Left cardiac atrium (tissue), 4 donors: ENCODE measurements around the gene PHLDB3. TPM values are rescaled to one million over a fixed set of nuclear protein-coding genes. Genes with fewer than 3 reads are reported as not detected.
A peak's percentile ranks its signal among the peaks of the same experiment; 100 is the strongest.
"Not testable (repeated sequence)": the region's sequence is repeated elsewhere in the genome, so short reads cannot be mapped to it uniquely, and the experiment has no call there.

Source experiments
- ATAC-seq, 2 donors: fragments of 200-7000 bp; cut with Tn5 transposase; one replicate each; pipeline ENCODE4 v1.9.1; 2020; ENCODE audit warnings: mild to moderate bottlenecking in 2 of 2, moderate library complexity in 2 of 2
- DNase-seq: peaks from one replicate; pipeline ENCODE4 v3.0.0-alpha.2; 2020
- intact Hi-C, 2 donors: fragments of 100-400 bp; cut with DNase I; formaldehyde crosslinking; loops; one replicate each; pipeline versions ENCODE4 v1.14.1 to v1.15.1; 2022 to 2023
- total RNA-seq, 2 donors: library from RNA; stranded (reverse); fragmentation: NEBNext Ultra II Directional; extraction: Animal tissue kit (Norgen Biotek cat#: 25700); gene quantifications; one replicate each; pipeline ENCODE4 v1.2.1, GENCODE V29; 2021
- donor health status: DM: no; HTN: yes; CAD: no.
- donor health status: DM: no; HTN: yes; CAD: no; lungs with severe emphysema.
- donor health status: DM: yes; HTN: yes; CAD: no.
- donor health status: Dilated cardiomyopathy.

The PHLDB3 gene
- total RNA-seq, 2 donors from 2014 or later: 7.3 to 7.4 TPM

DNA sequence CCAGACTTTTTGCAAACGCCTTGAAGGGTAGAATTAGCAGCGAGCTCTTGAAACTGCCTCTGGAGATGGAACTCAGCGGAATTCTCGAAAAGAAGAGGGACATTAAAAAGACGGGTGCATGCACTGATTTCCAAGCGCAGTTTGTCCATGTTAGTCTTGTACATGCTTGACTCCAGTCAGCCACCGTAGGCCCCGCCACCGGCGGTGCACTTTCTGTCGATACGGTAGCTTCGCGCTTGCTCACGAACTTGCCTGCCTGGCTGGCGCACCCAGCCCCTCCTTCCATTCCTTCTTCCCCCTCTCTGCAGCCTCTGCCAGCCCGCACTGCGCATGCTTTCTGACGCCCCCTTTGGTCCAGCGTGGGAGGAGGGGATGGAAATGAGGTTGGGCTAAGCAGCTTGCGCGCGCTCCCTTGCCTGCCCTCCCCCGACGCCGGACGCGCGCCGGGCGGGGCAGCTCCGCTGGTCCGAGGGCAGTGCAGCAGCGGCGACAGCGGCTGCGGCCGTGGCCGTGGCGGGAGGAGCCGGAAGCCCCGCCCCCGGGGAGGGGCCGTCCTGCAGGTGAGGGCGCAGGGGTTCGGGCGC is 28.5 kb upstream of the PHLDB3 start, which contains the start of gene ZNF575:
TSS of gene ZNF575 (plus strand) at position 227 of the 584 bp plus-strand sequence. CDS start 1,235 bp downstream, outside the sequence.
- peak; percentile 82 to 83 for ATAC-seq
- intact Hi-C loops: loop anchor here in 1 of 2 donors (5.0 to 10.0 kb wide), 2 partner anchors 134 to 252 kb away; partner anchors contain the start of gene KCNN4
- peak; percentile 89 for DNase-seq

DNA sequence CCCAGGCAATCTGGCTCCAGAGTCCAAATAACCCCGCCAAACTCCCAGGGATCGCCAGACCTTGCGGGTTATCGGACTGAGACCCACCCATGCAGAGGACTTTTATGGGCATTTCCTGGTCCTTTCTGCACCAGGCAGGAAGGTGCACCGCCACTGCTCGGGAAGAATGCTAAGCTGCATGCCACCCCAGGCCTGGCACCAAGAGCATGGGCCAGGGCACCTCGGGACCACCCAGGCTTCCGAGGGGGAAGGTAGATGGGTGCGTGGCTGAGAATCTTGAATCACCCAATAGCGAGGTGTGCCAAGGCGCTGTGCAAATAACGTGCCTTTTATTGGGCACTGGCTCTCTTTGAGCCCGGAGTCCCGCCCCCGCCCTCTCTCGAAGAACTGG is 28.0 kb upstream of the PHLDB3 start:
- peak; percentile 2 to 6 for ATAC-seq

DNA sequence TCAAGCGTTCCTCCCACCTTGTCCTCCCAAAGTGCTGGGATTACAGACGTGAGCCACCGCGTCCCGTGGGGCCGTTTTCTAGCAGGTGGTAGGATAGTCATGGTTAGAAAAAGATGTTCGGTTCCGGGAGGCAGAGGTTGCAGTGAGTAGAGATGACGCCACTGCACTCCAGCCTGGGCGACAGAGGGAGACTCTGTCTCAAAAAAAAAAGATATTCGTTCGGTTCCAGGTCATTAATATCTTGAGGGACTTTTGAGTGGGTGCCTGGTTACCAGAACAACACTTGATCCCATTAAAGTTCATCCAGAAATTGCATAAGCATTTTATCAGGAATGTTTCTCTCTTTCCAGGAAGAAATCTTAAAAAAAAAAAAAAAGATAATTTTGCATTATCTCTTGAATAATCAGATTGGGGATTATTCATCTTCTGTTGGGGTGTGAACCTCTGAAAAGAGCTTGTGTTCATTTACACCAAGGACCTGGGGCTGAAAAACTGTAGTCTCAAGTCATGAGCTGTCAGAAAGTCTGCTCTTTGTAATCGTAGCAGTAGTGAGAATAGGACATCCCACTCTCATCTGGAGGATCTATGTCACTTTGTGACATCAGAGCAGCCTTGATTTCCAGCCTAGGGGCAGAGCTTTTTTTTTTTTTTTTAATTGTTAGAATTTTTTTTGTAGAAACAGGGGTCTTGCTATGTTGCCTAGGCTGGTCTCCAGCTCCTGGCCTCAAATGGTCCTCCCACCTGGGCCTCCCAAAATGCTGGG is 23.5 kb upstream of the PHLDB3 start:
- ATAC-seq (peak in 1 of 2 donors; percentile 4), DNase-seq (peak; percentile 46)
- intact Hi-C loops: no loop called here

More for the DNA sequence above, 28.0 kb upstream of the PHLDB3 start:
- intact Hi-C loops: loop anchor here in 1 of 2 donors (5.0 to 10.0 kb wide), 2 partner anchors 135 to 252 kb away; partner anchors contain the start of gene KCNN4
- DNase-seq: peak; percentile 71

DNA sequence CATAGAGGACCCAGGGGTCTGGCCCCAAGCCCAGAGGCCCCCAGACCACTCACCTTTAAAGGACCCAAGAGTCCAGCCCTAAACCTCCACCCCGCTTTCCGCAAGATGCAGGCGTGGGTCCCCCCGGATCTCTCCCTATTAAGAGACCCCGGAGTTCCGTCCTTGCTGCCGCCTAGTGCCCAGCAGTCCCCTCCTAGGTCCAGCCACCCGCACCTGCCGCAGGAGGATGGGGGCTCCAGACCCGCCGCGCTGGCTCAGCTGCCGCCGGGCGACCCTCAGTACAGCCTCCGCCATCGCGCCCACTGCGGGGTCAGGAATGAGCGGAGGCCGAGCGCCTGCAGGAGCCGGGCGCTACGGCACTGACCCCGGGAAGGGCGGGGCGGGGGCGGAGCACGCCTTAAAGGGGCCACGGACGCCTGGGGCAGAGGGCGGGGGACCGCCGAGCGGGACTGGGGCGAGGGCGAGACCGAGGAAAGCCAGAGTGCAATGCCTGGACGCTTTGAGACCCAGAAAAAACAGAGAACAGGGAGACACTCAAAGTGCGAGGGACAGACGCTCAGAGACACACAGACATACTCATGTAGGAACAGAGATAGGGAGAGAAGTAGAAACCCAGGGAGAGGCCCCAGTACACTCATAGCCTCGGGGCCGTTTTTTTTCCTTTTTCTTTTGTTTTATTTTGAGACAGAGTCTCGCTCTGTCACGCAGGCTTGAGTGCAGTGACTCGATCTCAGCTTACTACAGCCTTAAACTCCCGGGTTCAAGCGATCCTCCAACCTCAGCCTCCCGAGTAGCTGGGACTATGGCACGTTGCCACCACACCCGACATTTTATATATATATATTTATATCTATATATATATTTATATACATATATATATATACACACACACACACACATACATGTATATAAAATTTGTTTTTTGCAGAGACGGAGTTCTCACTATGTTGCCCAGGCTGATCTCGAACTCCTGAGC is 22.6 kb upstream of the PHLDB3 start, which contains the start of gene ETHE1:
TSS of gene ETHE1 (minus strand) at position 318 of the 976 bp plus-strand sequence. CDS start at position 294, 24 bp downstream.
- intact Hi-C loops: no loop called here
- peak; percentile 90 for DNase-seq
- ATAC-seq: peak; percentile 92 to 94

DNA sequence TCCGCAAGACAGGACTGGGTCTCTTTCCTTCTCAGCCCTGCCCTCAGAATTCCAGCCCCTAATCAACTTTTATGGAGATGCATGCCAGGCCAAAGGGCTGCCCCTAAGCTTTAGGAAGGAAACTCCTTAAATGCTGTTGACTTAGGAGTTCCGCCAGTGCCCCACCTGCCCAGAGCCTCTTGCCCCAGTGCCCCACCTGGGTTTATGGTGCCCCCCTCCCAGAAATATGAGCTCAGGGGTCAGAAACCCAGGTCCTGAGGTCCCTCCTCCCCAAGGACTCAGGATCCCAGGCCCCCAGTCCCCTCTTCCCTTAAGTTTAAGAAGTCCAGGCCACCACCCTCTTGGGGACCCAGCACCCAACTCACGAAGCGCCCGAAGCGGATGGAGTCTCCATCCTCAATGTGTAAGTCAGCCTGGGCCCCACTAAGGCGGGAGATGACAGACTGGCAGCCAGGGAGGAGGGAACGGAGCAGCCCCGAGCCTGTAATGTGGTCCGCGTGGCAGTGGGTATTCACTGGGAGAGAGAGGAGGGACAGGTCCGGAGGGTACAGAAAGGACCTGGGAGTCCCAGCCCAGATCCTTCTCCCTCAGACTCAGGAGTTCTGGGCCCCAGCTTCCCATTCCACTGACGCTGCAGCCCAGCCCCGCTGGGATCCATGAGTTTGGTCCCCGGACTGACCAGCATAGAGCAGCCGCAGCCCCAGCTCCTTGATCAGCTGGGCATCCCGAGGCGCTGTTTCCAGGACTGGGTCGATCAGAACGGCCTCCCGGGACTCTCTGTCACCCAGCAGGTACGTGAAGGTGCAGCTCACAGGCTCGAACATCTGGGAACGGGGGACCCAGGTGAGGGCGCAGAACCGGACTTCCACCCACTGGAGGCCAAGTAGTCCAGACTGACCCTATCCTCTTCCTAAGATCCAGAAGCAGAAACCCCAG is 21.6 kb upstream of the PHLDB3 start:
- intact Hi-C loops: no loop called here
- DNase-seq (peak; percentile 39), ATAC-seq (peak; percentile 27 to 36)

DNA sequence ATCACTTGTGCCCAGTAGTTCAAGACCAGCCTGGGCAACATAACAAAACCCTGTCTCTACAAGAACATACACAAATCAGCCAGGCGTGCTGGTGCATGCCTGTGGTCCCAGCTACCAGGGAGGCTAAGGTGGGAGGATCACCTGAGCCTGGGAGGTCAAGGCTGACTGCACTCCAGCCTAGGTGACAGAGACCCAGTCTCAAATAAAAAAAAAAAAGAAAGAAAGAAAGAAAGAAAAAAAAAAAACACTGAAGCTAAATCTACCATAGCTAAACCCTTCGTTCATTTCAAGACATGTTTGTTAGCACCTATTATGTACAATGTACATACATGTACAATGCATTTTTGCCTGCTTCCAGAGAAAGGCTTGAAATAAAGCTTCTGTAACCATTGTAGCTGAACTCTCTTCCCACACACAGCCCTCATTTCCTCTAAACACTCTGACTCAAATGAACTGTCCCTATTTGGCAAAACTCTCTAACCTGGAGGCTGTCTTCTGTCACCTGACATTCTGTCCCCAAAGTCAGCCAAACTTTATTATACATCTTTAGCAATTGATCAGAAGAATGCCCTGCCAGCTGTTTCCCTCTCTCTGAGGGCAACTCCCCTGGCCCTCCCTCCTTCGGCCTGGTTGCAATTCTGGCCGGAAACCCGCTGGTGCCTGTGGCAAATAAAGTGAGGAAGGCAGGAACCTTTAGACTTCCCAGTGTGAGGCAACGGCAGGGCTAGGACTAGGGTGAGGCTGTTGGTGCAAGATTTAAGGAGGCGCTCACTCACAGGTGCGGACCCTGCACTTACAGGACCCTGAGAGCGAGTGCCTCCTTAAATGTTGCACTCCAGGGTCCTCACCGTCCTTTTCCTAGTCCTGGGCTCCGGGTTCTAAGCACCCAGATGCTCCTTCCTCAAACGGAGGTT is 20.6 kb upstream of the PHLDB3 start:
- ATAC-seq: peak; percentile 56 to 72
- intact Hi-C loops: no loop called here
- DNase-seq: peak; percentile 68

DNA sequence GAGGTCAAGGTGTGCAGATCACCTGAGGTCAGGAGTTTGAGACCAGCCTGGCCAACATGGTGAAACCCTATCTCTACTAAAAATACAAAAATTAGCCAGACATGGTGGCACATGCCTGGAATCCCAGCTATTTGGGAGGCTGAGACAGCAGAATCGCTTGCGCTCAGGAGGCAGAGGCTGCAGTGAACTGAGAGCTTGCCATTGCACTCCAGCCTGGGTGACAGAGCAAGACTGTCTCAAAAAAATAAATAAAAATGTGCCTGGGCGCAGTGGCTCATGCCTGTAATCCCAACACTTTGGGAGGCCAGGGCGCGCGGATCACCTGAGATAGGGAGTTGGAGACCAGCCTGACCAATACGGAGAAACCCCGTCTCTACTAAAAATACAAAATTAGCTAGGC is 19.1 kb upstream of the PHLDB3 start:
- DNase-seq, intact Hi-C loops, ATAC-seq: not testable (repeated sequence)

DNA sequence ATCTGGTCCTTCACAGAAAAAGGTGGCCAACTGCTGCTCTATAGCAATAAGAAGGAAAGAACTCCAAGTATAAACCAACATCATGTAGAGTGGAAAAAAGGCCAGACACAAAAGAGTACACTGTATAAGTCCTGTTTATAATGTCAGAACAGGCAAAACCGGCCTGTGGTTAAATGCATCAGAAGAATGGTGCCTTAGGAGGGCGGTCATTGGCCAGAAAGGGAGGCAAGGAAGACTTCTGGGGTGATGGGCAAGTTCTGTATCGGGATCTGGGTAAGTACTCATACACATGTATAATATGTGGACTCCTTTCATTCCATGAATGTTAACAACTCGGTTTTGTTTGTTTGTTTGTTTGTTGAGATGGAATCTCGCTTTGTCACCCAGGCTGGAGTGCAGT is 18.4 kb upstream of the PHLDB3 start:
- intact Hi-C loops: no loop called here
- DNase-seq (no peak), ATAC-seq (no peak)

DNA sequence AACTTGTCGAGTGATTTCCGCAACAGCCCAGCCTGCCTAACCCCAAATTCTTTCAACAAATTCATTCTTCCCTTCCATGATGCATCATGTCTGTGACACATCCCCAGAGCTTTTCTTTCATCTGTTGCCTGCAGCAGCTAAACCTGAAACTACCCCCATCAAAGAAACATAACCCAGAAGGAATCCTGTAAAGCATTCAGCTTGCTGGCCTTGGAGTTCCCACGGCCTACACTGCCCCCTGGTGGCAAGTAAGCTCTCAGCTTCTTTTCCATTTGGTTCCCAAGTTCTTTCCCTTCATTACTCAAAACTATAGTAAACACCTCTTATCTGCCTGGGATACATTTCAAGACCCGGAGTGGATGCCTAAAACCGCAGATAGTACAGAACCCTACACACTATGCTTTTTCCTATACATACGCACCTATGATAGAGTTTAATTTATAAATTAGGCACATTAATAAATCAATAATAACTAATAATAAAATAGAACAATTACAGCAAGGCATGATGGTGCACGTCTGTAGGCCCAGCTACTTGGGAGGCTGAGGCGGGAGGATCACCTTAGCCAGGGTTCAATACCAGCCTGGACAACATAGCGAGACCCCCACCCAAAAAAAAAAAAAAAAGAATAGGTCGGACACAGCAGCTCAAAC is 15.0 kb upstream of the PHLDB3 start:
- peak; percentile 61 to 81 for ATAC-seq
- intact Hi-C loops: loop anchor here (1.0 to 2.0 kb wide), 2 partner anchors 72 to 73 kb away; no protein-coding TSS in a partner anchor
- peak; percentile 78 for DNase-seq

DNA sequence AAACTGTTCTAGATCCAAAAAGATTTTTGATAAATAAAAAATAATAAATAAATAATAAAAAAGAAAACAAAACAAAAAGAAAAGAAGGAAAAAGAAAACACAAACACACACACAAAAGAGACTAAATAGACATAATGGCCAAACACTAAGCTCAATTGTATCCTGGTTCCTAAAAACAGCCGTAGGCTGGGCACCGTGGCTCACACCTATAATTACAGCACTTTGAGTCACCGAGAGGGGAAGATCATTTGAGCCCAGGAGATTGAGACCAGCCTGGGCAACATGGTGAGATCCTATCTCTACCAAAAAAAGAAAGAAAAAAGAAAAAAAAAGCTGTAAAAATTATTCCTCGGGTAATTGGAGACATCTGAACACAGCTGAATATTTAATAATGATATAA is 13.5 kb upstream of the PHLDB3 start:
- DNase-seq (no peak), ATAC-seq (no peak)
- intact Hi-C loops: loop anchor here in 1 of 2 donors (2.0 kb wide), 1 partner anchor 71 kb away; no protein-coding TSS in a partner anchor

DNA sequence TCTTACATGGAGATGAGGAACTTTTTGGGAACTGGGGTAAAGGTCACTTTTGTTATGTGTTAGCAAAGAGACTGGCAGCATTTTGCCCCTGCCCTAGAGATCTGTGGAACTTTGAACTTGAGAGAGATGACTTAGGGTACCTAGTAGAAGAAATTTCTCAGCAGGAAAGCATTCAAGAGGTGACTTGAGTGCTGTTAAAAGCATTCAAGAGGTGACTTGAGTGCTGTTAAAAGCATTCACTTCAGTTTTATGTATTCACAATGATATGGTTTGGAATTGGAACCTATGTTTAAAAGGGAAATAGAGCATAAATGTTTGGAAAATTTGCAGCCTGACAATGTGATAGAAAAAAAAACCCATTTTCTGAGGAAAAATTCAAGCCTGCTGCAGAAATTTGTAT is 7.9 kb upstream of the PHLDB3 start:
- intact Hi-C loops, DNase-seq, ATAC-seq: not testable (repeated sequence)

DNA sequence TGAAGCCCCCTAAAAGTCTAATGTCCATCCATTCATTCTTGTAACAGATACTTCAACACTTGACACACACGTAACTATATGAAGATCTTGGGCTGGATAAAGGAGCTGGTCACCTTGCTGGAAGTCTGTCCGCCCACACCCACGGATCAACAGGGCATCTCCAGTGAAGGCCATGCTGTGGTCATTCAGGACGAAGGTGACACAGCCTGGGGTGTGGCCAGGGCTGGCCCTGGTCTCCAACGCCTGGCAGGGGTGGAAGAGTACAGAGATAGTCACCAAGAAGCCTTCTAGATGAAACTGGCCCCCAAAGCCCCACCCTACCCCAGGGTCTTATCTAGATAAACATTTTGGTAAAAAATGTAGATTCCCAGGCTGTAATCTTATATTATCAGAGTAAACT is 6.8 kb upstream of the PHLDB3 start:
- no peak for ATAC-seq
- intact Hi-C loops: no loop called here
- DNase-seq: no peak

DNA sequence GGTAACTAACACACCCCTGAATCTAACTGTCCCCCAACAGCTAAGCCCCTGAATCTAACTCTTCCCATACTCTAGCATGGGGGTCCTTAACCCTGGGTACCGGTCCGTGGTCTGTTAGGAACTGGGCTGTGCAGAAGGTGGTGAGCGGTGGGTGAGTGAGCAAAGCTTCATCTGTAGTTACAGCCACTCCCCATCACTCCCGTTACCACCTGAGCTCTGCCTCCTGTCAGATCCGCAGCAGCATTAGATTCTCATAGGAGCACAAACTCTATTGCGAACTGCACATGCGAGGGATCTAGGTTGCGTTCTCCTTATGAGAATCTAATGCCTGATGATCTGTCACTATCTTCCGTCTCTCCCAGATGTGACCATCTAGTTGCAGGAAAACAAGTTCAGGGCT is 6.2 kb upstream of the PHLDB3 start:
- intact Hi-C loops: no loop called here
- no peak for DNase-seq
- no peak for ATAC-seq

DNA sequence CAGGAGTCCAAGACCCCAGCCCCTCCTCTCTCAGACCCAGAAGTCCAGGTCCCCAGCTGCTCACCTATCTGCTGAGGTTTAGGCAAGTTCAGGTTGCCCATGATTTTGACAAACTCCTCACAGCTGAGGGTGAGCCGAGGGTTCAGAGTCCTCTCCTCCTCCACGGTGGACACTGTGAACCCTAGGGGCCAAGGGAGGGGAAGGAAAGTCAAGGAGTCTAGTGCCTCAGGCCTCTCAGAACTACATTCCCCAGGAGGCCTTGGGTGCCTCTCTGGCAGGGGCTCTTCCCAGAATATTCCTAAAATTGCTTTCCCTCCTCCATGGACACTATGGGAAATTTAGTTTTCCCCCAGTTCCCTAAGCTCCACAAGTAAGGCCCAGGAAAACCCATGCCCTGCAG is 3.3 kb upstream of the PHLDB3 start:
- ATAC-seq: no peak
- no peak for DNase-seq
- intact Hi-C loops: no loop called here

DNA sequence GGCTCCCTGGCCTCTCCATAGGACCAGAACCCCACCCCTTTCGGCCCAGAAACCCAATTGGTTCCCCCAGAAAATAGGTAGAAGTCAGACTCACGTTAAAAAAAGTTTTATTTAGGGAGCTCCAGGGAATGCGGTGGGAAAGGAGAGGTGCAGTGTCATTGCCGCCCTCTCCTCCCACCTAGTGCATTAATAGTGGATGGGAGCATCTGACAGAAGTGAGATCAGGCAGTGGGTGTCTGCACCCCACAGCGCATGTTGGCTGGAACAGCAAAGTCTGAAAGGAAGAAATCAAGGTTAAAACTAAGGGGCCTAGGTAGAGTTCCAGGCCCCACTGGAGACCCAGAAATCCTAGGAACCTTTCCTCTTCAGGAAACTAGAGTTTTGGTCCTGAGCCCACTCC is 2.1 kb upstream of the PHLDB3 start:
- intact Hi-C loops: no loop called here
- ATAC-seq (no peak), DNase-seq (no peak)

DNA sequence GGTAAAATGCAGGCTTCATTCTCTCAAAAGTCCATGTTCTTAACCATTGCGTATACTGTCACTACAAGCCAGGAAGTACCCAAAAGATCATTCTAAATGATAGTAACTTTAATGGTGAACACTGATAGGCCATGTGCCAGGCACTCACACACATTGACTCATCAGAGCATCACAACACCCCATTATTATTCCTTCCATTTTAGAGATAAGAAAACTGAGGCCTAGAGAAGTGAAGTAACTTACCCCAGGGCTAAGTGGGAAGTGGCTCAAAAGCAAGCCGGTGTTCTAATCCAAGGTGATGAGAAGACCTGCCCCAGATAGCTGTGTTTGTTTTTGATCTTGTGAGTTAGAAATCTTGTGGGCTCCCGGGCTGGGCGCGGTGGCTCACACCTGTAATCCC is 1.4 kb upstream of the PHLDB3 start:
- no peak for DNase-seq
- intact Hi-C loops: no loop called here

DNA sequence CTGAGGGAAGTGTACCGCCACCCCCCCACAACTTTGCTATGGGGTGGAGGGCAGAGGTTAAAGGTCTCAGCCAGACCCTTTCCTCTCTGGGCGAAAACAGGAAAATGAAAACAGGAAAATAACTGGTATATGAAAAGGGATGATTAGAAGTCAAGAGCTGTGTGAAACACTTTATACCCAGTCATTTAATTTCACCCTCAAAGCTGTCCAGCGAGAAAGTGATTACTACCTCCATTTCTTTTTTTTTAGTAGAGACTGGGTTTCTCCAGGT is 575 bp upstream of the PHLDB3 start:
- no peak for DNase-seq
- ATAC-seq: no peak
- intact Hi-C loops: no loop called here

More for the DNA sequence above, 1.4 kb upstream of the PHLDB3 start:
- no peak for ATAC-seq
